ENCODE data around the gene SLC9C1. TPM values are rescaled to one million over a fixed set of nuclear protein-coding genes. Genes with fewer than 3 reads are reported as not detected.

SLC9C1 gene
- total RNA-seq, 3 donors from 2014 or later, result 0.15 to 0.48 TPM; not detected in 1

DNA sequence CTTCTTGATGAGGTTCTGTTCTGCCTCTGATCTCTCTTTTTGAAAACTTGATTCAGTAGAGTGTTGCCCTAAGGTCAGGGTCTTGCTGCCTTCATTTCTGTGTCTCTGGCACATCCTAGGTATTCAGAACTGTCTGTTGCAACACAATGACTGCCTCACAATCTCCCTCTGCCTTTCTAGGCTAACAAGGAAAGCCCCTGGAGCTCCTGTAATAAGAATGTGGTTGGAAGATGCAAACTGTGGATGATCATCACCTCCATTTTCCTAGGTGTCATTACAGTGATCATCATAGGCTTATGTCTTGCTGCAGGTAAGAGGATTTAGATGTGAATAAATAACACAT is 200.9 kb downstream of the SLC9C1 start:
- no peak for DNase-seq (ENCODE audit: low spot score in 2 of 2)

DNA sequence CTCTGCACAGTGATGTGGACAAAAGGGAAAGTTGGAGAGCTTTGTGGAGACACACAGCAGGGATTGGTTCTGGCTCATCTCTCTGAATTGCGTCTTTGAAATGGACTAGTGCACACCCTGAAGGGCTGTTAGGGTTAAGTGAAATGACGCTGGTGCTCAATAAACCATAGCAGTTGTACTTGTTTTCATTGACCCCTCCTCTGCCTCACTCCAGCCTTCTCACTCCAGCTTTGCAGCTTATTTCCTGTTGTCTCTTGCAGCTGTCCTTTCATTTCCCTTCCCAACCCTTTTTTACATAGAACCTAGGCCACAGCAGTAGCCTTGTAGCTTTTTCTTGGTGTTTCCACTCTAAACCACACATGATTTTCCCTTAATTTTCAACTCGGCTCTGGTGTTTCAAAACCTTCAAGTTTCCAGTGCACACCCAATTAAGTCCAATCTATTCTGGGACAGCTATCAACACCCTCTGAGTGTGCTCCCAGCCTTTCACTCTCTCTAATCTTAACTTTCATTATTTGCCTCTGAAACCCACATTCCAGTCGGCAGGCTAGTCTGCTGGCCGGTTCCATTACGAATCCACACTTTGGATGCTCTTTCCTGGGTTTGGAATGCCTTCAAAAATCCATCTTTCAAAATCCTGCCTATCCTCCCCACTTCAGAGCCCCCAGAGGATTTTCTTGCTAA is 201.4 kb downstream of the SLC9C1 start:
- Histone ChIP-seq H3K27me3 (no peaks in the 10 kb centered on the region), H3K27ac (peak overlapping the region; percentile 6 to 53), H3K36me3 (no peaks in the 10 kb centered on the region), H3K9me3 (no peaks in the 10 kb centered on the region), H3K4me3 (no peak overlapping the region), H3K4me1 (no peaks in the 10 kb centered on the region)
- intact Hi-C loops (cut with DNase I; ENCODE audit: low total_unique reads), result no loop called here
- no peak for DNase-seq (ENCODE audit: low spot score in 2 of 2)
- no peak for TF ChIP-seq POLR2A (IDR thresholded peaks at IDR 0.05)
- TF ChIP-seq, protein P1, sequence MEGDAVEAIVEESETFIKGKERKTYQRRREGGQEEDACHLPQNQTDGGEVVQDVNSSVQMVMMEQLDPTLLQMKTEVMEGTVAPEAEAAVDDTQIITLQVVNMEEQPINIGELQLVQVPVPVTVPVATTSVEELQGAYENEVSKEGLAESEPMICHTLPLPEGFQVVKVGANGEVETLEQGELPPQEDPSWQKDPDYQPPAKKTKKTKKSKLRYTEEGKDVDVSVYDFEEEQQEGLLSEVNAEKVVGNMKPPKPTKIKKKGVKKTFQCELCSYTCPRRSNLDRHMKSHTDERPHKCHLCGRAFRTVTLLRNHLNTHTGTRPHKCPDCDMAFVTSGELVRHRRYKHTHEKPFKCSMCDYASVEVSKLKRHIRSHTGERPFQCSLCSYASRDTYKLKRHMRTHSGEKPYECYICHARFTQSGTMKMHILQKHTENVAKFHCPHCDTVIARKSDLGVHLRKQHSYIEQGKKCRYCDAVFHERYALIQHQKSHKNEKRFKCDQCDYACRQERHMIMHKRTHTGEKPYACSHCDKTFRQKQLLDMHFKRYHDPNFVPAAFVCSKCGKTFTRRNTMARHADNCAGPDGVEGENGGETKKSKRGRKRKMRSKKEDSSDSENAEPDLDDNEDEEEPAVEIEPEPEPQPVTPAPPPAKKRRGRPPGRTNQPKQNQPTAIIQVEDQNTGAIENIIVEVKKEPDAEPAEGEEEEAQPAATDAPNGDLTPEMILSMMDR (IDR thresholded peaks at IDR 0.05), result no peak
- no peak for TF ChIP-seq POLR2AphosphoS5 (IDR thresholded peaks at IDR 0.05)

More for the DNA sequence above, 200.9 kb downstream of the SLC9C1 start:
- Histone ChIP-seq H3K27ac (peak overlapping the region in 1 of 2 donors; percentile 53), H3K4me3 (no peak overlapping the region), H3K27me3 (no peaks in the 10 kb centered on the region), H3K4me1 (no peaks in the 10 kb centered on the region), H3K36me3 (no peaks in the 10 kb centered on the region), H3K9me3 (no peaks in the 10 kb centered on the region)
- intact Hi-C loops (cut with DNase I; ENCODE audit: low total_unique reads), result no loop called here
- TF ChIP-seq POLR2AphosphoS5 (IDR thresholded peaks at IDR 0.05), result no peak
- TF ChIP-seq, protein P1 (IDR thresholded peaks at IDR 0.05), result no peak
- no peak for TF ChIP-seq POLR2A (IDR thresholded peaks at IDR 0.05)

DNA sequence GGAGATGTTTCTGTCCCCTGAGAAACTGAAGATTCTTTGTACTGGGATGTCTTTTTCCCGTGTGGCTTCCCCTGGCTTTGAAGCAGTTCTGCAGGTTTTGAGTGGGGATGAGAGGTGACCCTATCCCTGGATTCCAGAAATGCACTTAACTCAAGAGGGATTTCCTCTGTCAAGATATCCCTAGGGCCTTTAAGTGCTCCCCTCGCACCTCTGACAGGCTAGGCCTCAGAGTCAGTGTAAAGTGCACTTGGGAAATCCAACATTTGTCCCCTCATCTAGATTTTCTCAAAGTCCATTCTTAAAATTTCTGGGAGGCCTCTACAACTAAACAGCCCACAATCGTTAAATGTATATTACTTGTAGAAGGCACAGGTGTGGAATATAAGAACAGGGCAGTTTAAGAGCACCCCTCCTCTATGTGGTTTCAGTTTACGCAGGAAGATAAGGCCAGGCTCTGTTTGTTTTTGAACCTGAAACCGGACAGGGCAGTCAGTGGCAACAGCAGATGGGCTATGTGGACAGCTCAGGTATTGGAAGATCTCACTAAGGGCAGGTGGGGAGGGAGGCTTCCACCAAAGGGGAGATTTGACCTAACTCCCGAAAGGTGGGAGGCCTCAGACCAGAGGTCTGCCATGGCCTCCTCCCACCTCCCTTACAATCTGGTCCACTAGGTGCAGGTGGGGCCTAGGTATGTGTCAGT is 203.0 kb downstream of the SLC9C1 start:
- H3K36me3 ChIP-seq, result no peaks in the 10 kb centered on the region
- no peak overlapping the region for H3K4me3 ChIP-seq
- no peak for DNase-seq (ENCODE audit: low spot score in 2 of 2)
- peak overlapping the region; percentile 51 to 55 for H3K27ac ChIP-seq
- TF ChIP-seq, protein P1 (IDR thresholded peaks at IDR 0.05), result no peak
- TF ChIP-seq POLR2AphosphoS5 (IDR thresholded peaks at IDR 0.05), result no peak
- TF ChIP-seq POLR2A (IDR thresholded peaks at IDR 0.05), result no peak
- no peaks in the 10 kb centered on the region for H3K9me3 ChIP-seq
- no peaks in the 10 kb centered on the region for H3K27me3 ChIP-seq
- intact Hi-C loops (cut with DNase I; ENCODE audit: low total_unique reads), result no loop called here
- H3K4me1 ChIP-seq, result no peaks in the 10 kb centered on the region

Other genes starting within 250 kb of the SLC9C1 start
- gene C3orf52, start 207.8 kb downstream of the SLC9C1 start, total RNA-seq, result 10 to 100 TPM in 1 of 3 donors, 1 to 10 TPM in 1, under 1 TPM in 1; 0.64 to 23.6 (median 8.5) TPM
- gene GCSAM, start 161.0 kb downstream of the SLC9C1 start, total RNA-seq, result 1 to 10 TPM in 1 of 3 donors, under 1 TPM in 2; 0.16 to 1.5 (median 0.66) TPM
- 10 to 100 TPM in 2 of 3 donors, 1 to 10 TPM in 1; 4.8 to 20.8 (median 17.0) TPM for gene CD200, start 38.9 kb upstream of the SLC9C1 start, total RNA-seq
- 1 to 10 TPM in 1 of 3 donors, under 1 TPM in 2; 0.80 to 1.5 (median 0.98) TPM for gene BTLA, start 205.3 kb upstream of the SLC9C1 start, total RNA-seq